PFSK-1 (cell line): Measurements from ENCODE around the gene DLGAP4.

Experiments
- FOXP2 ChIP-seq: optimal IDR thresholded peaks from 2 replicates; pipeline ENCODE3; 2011; ENCODE audit warnings: borderline replicate concordance, control low read depth, inconsistent platforms; ENCODE audit not compliant: insufficient read depth; ENCODE audit errors: extremely low read length, extremely low read depth
- POLR2AphosphoS5 ChIP-seq: IDR thresholded peaks from 2 replicates; pipeline ENCODE4 v1.6.1; 2012; ENCODE audit warnings: low read depth, mild to moderate bottlenecking, control low read depth, low read length, moderate library complexity
- REST ChIP-seq, 2 experiments: IDR thresholded peaks; 2 replicates each; pipeline versions ENCODE4 v1.6.1 to v1.8.0; 2011 to 2012; ENCODE audit warnings: low read depth in 2 of 2, low read length in 2 of 2, control low read depth in 1 of 2, inconsistent platforms in 1 of 2, mild to moderate bottlenecking in 1 of 2, moderate library complexity in 1 of 2; ENCODE audit not compliant: insufficient read depth in 1 of 2
- SIN3A ChIP-seq: IDR thresholded peaks from 2 replicates; pipeline ENCODE4 v1.6.1; 2012; ENCODE audit warnings: mild to moderate bottlenecking, low read length, moderate library complexity, borderline replicate concordance; ENCODE audit not compliant: insufficient read depth
- TAF1 ChIP-seq: IDR thresholded peaks from 2 replicates; pipeline ENCODE4 v1.6.1; 2012; ENCODE audit warnings: low read length, control low read depth, borderline replicate concordance; ENCODE audit not compliant: insufficient read depth

Gene DLGAP4

GRCh38 chr20:36271639-36272546, 34.2 kb upstream of the DLGAP4 start:
- TF ChIP-seq TAF1 (no peak), REST (IDR thresholded peaks at IDR 0.05; ENCODE audit: insufficient read depth in 1 of 2, low read depth in 2 of 2, low read length in 2 of 2) (no peak), POLR2AphosphoS5 (no peak), FOXP2 (no peak), SIN3A (no peak)

- TF ChIP-seq SIN3A (no peak), TAF1 (no peak), POLR2AphosphoS5 (no peak), REST (IDR thresholded peaks at IDR 0.05; ENCODE audit: insufficient read depth in 1 of 2, low read depth in 2 of 2, low read length in 2 of 2) (no peak)
Observed at GRCh38 chr20:36272547-36273220, 33.5 kb upstream of the DLGAP4 start.

GRCh38 chr20:36273414-36274180, 32.5 kb upstream of the DLGAP4 start:
- TF ChIP-seq SIN3A: no peak
- TF ChIP-seq REST (IDR thresholded peaks at IDR 0.05; ENCODE audit: insufficient read depth in 1 of 2, low read depth in 2 of 2, low read length in 2 of 2): no peak
- TF ChIP-seq POLR2AphosphoS5: no peak

GRCh38 chr20:36274181-36274841, 31.8 kb upstream of the DLGAP4 start:
- TF ChIP-seq POLR2AphosphoS5: no peak
- TF ChIP-seq SIN3A: no peak
- no peak for TF ChIP-seq REST (IDR thresholded peaks at IDR 0.05; ENCODE audit: insufficient read depth in 1 of 2, low read depth in 2 of 2, low read length in 2 of 2)
- TF ChIP-seq TAF1: no peak
- no peak for TF ChIP-seq FOXP2
